ENCODE results near the gene ASTL.

The ASTL gene

DNA sequence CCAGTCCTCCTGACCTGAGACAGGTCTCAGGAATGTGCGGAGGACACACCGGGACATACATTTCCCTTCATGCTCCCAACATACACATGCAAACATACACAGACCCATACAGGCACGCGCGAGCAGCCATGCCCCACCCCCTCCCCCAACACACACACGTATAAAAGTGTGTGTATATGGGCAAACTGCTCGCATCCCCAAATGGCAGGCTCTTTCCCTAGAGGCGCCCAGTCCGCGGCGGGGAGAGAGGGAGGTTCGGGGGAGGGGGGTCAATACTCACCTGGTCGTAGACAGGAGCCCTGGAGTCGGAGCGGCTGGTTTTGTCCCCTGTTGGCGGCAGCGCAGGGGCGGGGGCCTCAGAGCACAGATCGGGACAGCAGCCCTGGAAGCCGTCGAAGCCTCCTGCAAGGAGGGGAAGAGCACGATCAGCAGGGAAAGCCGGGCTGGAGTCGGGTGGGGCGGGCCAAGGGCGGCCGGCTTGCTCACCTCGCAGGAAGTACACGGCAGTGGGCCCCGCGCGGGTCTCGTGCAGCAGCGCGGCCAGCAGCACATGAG lies 6.3 kb upstream of the ASTL start:
- TF ChIP-seq, protein P1, sequence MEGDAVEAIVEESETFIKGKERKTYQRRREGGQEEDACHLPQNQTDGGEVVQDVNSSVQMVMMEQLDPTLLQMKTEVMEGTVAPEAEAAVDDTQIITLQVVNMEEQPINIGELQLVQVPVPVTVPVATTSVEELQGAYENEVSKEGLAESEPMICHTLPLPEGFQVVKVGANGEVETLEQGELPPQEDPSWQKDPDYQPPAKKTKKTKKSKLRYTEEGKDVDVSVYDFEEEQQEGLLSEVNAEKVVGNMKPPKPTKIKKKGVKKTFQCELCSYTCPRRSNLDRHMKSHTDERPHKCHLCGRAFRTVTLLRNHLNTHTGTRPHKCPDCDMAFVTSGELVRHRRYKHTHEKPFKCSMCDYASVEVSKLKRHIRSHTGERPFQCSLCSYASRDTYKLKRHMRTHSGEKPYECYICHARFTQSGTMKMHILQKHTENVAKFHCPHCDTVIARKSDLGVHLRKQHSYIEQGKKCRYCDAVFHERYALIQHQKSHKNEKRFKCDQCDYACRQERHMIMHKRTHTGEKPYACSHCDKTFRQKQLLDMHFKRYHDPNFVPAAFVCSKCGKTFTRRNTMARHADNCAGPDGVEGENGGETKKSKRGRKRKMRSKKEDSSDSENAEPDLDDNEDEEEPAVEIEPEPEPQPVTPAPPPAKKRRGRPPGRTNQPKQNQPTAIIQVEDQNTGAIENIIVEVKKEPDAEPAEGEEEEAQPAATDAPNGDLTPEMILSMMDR (IDR thresholded peaks at IDR 0.05; ENCODE audit: insufficient read depth, low read length, poor library complexity, severe bottlenecking), result no peak
- no peak for TF ChIP-seq EZH2phosphoT487 (conservative IDR thresholded peaks at IDR 0.05; ENCODE audit: low read length)
- H2AFZ ChIP-seq (ENCODE audit: low read depth, low read length, severe bottlenecking), result no peak overlapping the region
- H3K9me2 ChIP-seq (replicated peaks; ENCODE audit: insufficient read depth, low read length), result no peaks in the 10 kb centered on the region
- H3K9me3 ChIP-seq (ENCODE audit: insufficient read depth, low read length), result no peaks in the 10 kb centered on the region
- peak overlapping the region; percentile 98 for H3K27ac ChIP-seq (ENCODE audit: low read depth, low read length)
- peak overlapping the region; percentile 98 for H3K9ac ChIP-seq (ENCODE audit: low read length)
- peaks cover 58% of the 10 kb centered on the region for H3F3A ChIP-seq (ENCODE audit: insufficient read depth)
- H4K20me1 ChIP-seq (ENCODE audit: low read depth, low read length), result peaks cover 11% of the 10 kb centered on the region; the same call in 1 of the 2 replicates
- peak overlapping the region; percentile 87 for H3K4me3 ChIP-seq (ENCODE audit: insufficient read depth, low read length, poor library complexity, severe bottlenecking)
- H3K27me3 ChIP-seq (ENCODE audit: low read length), result no peaks in the 10 kb centered on the region
- H3K4me2 ChIP-seq (ENCODE audit: low read depth, low read length, poor library complexity, severe bottlenecking), result peak overlapping the region; percentile 80
- H3K79me2 ChIP-seq (ENCODE audit: insufficient read depth, low read length), result peaks cover 22% of the 10 kb centered on the region
- H3K36me3 ChIP-seq (ENCODE audit: low read length), result peaks cover 10% of the 10 kb centered on the region

DNA sequence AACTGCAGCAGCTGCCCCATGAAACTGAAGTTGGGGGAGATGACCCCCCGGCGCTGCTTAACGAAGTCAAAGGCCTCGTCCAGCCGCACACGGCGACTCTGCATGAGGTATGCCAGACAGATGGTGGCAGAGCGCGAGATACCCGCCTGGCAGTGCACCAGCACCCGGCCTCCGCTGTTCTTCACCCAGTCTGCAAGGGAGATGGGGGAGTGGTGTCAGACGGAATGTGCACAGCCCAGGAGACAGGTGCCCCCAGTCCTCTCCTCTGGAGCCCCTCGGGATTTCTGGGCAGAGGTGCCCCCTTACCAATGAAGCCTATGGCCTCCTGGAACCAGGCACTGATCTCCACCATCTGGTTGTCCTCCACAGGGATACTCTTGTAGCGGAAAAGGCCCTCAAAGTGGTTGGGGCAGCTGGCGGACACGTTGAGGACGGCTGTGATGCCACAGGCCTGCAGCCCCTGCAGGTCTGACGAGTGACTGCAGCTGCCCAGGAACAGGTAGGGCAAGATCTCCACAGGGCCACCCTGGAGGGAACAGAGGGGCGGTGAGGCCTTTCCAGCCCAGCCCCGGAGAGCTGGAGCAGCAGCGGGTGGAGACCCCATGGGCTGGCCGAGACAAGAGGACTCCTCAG lies 5.7 kb upstream of the ASTL start:
- H3K4me2 ChIP-seq (ENCODE audit: low read depth, low read length, poor library complexity, severe bottlenecking), result peak overlapping the region; percentile 80
- no peak overlapping the region for H2AFZ ChIP-seq (ENCODE audit: low read depth, low read length, severe bottlenecking)
- no peaks in the 10 kb centered on the region for H3K9me2 ChIP-seq (replicated peaks; ENCODE audit: insufficient read depth, low read length)

DNA sequence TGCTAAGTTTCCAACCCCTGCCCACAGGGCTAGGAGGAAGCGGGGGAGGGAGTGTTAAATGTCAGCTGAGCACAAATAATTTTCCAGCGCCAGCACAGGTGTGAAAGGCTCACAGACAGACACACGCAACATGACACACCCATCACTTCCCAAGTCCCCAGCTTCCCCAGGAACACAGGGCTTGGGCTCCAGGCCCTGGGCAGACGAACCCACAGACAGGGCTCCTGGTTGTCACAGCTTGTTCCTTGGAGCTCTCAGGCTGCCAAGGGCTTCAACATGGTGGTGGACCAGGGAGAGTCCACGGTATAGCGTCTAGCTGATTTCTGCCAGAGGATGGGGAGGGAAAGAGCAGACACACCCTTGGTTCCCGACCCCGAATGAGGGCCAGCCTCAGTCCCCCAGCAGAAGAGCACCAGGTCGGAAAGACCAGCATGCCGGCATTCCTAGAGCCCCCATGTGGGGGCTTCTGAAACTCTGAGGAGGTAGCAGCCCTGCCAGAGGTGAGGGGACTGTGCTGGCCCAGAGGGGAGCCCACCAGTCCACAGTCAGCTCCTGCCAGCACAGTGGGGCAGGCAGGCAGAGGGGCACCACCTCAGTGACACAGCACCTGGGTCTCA lies 5.0 kb upstream of the ASTL start:
- Histone ChIP-seq H3K9ac (ENCODE audit: low read length) (peak overlapping the region; percentile 98), H3K9me3 (ENCODE audit: insufficient read depth, low read length) (no peaks in the 10 kb centered on the region), H3K9me2 (replicated peaks; ENCODE audit: insufficient read depth, low read length) (no peaks in the 10 kb centered on the region), H3K4me2 (ENCODE audit: low read depth, low read length, poor library complexity, severe bottlenecking) (peak overlapping the region; percentile 80), H3K4me3 (ENCODE audit: insufficient read depth, low read length, poor library complexity, severe bottlenecking) (peak overlapping the region; percentile 87), H3K79me2 (ENCODE audit: insufficient read depth, low read length) (peaks cover 22% of the 10 kb centered on the region), H3K27ac (ENCODE audit: low read depth, low read length) (peak overlapping the region; percentile 98), H4K20me1 (ENCODE audit: low read depth, low read length) (peaks cover 11% of the 10 kb centered on the region; the same call in 1 of the 2 replicates), H3K36me3 (ENCODE audit: low read length) (peaks cover 10% of the 10 kb centered on the region), H2AFZ (ENCODE audit: low read depth, low read length, severe bottlenecking) (no peak overlapping the region), H3F3A (ENCODE audit: insufficient read depth) (peaks cover 48% of the 10 kb centered on the region), H3K27me3 (ENCODE audit: low read length) (no peaks in the 10 kb centered on the region)
- TF ChIP-seq, protein P1 (IDR thresholded peaks at IDR 0.05; ENCODE audit: insufficient read depth, low read length, poor library complexity, severe bottlenecking), result no peak
- no peak for TF ChIP-seq EZH2phosphoT487 (conservative IDR thresholded peaks at IDR 0.05; ENCODE audit: low read length)

More for the DNA sequence above, 5.7 kb upstream of the ASTL start:
- H3K79me2 ChIP-seq (ENCODE audit: insufficient read depth, low read length), result peaks cover 22% of the 10 kb centered on the region
- peak overlapping the region; percentile 98 for H3K27ac ChIP-seq (ENCODE audit: low read depth, low read length)
- peak overlapping the region; percentile 87 for H3K4me3 ChIP-seq (ENCODE audit: insufficient read depth, low read length, poor library complexity, severe bottlenecking)
- H3K9me3 ChIP-seq (ENCODE audit: insufficient read depth, low read length), result no peaks in the 10 kb centered on the region
- peaks cover 11% of the 10 kb centered on the region; the same call in 1 of the 2 replicates for H4K20me1 ChIP-seq (ENCODE audit: low read depth, low read length)
- TF ChIP-seq, protein P1 (IDR thresholded peaks at IDR 0.05; ENCODE audit: insufficient read depth, low read length, poor library complexity, severe bottlenecking), result no peak
- TF ChIP-seq EZH2phosphoT487 (conservative IDR thresholded peaks at IDR 0.05; ENCODE audit: low read length), result no peak
- H3K9ac ChIP-seq (ENCODE audit: low read length), result peak overlapping the region; percentile 98
- peaks cover 10% of the 10 kb centered on the region for H3K36me3 ChIP-seq (ENCODE audit: low read length)
- H3F3A ChIP-seq (ENCODE audit: insufficient read depth), result peaks cover 52% of the 10 kb centered on the region
- no peaks in the 10 kb centered on the region for H3K27me3 ChIP-seq (ENCODE audit: low read length)
